PC-3 (cell line): ENCODE measurements around the gene NOP53. TPM values are rescaled to one million over a fixed set of nuclear protein-coding genes. Genes with fewer than 3 reads are reported as not detected.

ENCODE experiments used
- ATAC-seq: fragments of 200-7000 bp; cut with Tn5 transposase; 2 replicates; pipeline ENCODE4 v1.9.1; 2020; ENCODE audit warnings: mild to moderate bottlenecking, moderate library complexity
- BruUV-seq: library from RNA; stranded (reverse); fragments of 400-500 nt; replicated peaks from 2 replicates; lab custom pipeline; 2021; lab: Mats Ljungman, UMichigan
- CTCF ChIA-PET: fragments of 300-600 bp; sonication (Branson Sonifier 250); formaldehyde crosslinking; loops from one replicate; lab custom pipeline; 2022; ENCODE audit warnings: antibody characterized with exemption; lab: Charles Lee
- POLR2A ChIA-PET: fragments of 300-600 bp; sonication (Branson Sonifier 250); formaldehyde crosslinking; loops from one replicate; lab custom pipeline; 2022; ENCODE audit warnings: antibody characterized with exemption; ENCODE audit not compliant: unreplicated experiment; lab: Charles Lee
- DNase-seq: peaks from one replicate; pipeline ENCODE4 v3.0.0-alpha.2; 2015
- H2AFZ ChIP-seq: fragments of 300-600 bp; sonication (generic); 2 replicates; pipeline ENCODE4 v1.6.0; 2016; ENCODE audit warnings: antibody characterized with exemption, low read length
- H3F3A ChIP-seq: fragments of 300-600 bp; sonication (generic); one replicate; pipeline ENCODE4 v1.6.0; 2017; ENCODE audit warnings: antibody characterized with exemption, low read length, control low read depth, mild to moderate bottlenecking; ENCODE audit not compliant: unreplicated experiment
- H3K27ac ChIP-seq: fragments of 300-600 bp; sonication (generic); 2 replicates; pipeline ENCODE4 v1.5.1; 2016; ENCODE audit warnings: mild to moderate bottlenecking, low read length
- H3K27me3 ChIP-seq: fragments of 300-600 bp; sonication (generic); 2 replicates; pipeline ENCODE4 v1.6.1; 2016; ENCODE audit warnings: low read length, mixed read lengths
- H3K36me3 ChIP-seq: fragments of 300-600 bp; sonication (generic); 2 replicates; pipeline ENCODE4 v1.6.1; 2016; ENCODE audit warnings: low read depth, mixed run types, low read length, mixed read lengths
- H3K4me1 ChIP-seq: fragments of 300-600 bp; sonication (generic); 2 replicates; pipeline ENCODE4 v1.5.1; 2016; ENCODE audit warnings: low read length; ENCODE audit not compliant: insufficient read depth
- H3K4me2 ChIP-seq: fragments of 300-600 bp; sonication (generic); 2 replicates; pipeline ENCODE4 v1.6.0; 2016; ENCODE audit warnings: low read length
- H3K4me3 ChIP-seq: fragments of 300-600 bp; sonication (generic); 2 replicates; pipeline ENCODE4 v1.5.1; 2016; ENCODE audit warnings: mild to moderate bottlenecking, low read length, mixed read lengths
- H3K79me2 ChIP-seq: fragments of 300-600 bp; sonication (generic); 2 replicates; pipeline ENCODE4 v1.6.1; 2017; ENCODE audit warnings: low read length, mixed read lengths
- H3K9ac ChIP-seq: fragments of 300-600 bp; sonication (generic); 2 replicates; pipeline ENCODE4 v1.6.0; 2016; ENCODE audit warnings: mild to moderate bottlenecking, low read length
- H3K9me2 ChIP-seq: fragments of 300-600 bp; sonication (generic); replicated peaks from 2 replicates; pipeline ENCODE4 v1.6.1; 2016; ENCODE audit warnings: mixed run types, low read length, mixed read lengths
- H3K9me3 ChIP-seq: fragments of 300-600 bp; sonication (generic); 2 replicates; pipeline ENCODE4 v1.6.1; 2016; ENCODE audit warnings: low read length, mixed read lengths
- H4K20me1 ChIP-seq: fragments of 300-600 bp; sonication (generic); 2 replicates; pipeline ENCODE4 v1.6.1; 2016; ENCODE audit warnings: low read length, mixed read lengths
- EZH2 ChIP-seq: fragments of 300-600 bp; sonication (generic); IDR thresholded peaks from one replicate; pipeline ENCODE4 v1.6.1; 2017; ENCODE audit warnings: antibody characterized with exemption, mild to moderate bottlenecking, low read length; ENCODE audit not compliant: unreplicated experiment
- EZH2phosphoT487 ChIP-seq: fragments of 300-600 bp; sonication (generic); IDR thresholded peaks from 2 replicates; pipeline ENCODE4 v1.6.1; 2018; ENCODE audit warnings: mild to moderate bottlenecking, antibody characterized with exemption, low read length, borderline replicate concordance
- intact Hi-C: fragments of 100-400 bp; cut with micrococcal nuclease; formaldehyde crosslinking; loops from 2 replicates; pipeline ENCODE4 v1.9.0; 2023
- total RNA-seq: library from RNA; depleted of rRNA; stranded (reverse); fragments of >200 nt; gene quantifications from 2 replicates; pipeline ENCODE4 v1.2.3, GENCODE V29; 2014
- TF ChIP-seq, protein P1 (sequence below): fragments of 300-600 bp; sonication (generic); conservative IDR thresholded peaks from 2 replicates; pipeline ENCODE4 v1.5.1; 2017; ENCODE audit warnings: antibody characterized with exemption, low read depth, mild to moderate bottlenecking, low read length

Gene NOP53
- total RNA-seq, 1 experiment from 2014 or later = 61.5 TPM

DNA sequence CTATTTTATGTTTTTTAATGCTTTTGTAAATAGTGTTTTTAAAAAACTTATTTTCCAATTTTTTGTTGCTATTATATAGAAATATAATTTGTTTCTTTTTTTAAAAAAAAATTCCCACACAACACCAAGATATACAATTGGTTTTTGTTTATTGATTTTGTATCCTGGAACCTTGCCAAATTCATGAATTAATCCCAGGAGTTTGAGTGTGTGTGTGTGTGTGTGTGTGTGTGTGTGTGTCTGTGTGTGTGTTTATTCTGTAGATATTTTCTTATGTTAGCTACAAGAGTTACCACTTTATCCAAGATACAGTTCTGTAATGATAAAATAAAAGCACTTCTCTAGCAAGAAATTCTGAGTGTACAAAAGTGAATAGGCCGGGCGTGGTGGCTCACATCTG is 51.4 kb downstream of the NOP53 start:
- Histone ChIP-seq H3K27me3 (no peaks in the 10 kb centered on the region), H3K4me1 (no peaks in the 10 kb centered on the region), H3K9ac (no peak overlapping the region), H3K79me2 (no peaks in the 10 kb centered on the region), H3K4me2 (no peak overlapping the region), H2AFZ (no peak overlapping the region), H3K9me2 (no peaks in the 10 kb centered on the region), H3K9me3 (no peaks in the 10 kb centered on the region), H3K36me3 (no peaks in the 10 kb centered on the region), H3K27ac (no peak overlapping the region), H3K4me3 (no peak overlapping the region), H3F3A (no peaks in the 10 kb centered on the region), H4K20me1 (no peaks in the 10 kb centered on the region)
- ChIA-PET CTCF (no interaction called here), POLR2A (no interaction called here)
- BruUV-seq = no TSS peak
- no peak for ATAC-seq
- intact Hi-C loops = no loop called here
- no peak for DNase-seq
- TF ChIP-seq EZH2 (no peak), EZH2phosphoT487 (no peak)
- TF ChIP-seq, protein P1, sequence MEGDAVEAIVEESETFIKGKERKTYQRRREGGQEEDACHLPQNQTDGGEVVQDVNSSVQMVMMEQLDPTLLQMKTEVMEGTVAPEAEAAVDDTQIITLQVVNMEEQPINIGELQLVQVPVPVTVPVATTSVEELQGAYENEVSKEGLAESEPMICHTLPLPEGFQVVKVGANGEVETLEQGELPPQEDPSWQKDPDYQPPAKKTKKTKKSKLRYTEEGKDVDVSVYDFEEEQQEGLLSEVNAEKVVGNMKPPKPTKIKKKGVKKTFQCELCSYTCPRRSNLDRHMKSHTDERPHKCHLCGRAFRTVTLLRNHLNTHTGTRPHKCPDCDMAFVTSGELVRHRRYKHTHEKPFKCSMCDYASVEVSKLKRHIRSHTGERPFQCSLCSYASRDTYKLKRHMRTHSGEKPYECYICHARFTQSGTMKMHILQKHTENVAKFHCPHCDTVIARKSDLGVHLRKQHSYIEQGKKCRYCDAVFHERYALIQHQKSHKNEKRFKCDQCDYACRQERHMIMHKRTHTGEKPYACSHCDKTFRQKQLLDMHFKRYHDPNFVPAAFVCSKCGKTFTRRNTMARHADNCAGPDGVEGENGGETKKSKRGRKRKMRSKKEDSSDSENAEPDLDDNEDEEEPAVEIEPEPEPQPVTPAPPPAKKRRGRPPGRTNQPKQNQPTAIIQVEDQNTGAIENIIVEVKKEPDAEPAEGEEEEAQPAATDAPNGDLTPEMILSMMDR = no peak

DNA sequence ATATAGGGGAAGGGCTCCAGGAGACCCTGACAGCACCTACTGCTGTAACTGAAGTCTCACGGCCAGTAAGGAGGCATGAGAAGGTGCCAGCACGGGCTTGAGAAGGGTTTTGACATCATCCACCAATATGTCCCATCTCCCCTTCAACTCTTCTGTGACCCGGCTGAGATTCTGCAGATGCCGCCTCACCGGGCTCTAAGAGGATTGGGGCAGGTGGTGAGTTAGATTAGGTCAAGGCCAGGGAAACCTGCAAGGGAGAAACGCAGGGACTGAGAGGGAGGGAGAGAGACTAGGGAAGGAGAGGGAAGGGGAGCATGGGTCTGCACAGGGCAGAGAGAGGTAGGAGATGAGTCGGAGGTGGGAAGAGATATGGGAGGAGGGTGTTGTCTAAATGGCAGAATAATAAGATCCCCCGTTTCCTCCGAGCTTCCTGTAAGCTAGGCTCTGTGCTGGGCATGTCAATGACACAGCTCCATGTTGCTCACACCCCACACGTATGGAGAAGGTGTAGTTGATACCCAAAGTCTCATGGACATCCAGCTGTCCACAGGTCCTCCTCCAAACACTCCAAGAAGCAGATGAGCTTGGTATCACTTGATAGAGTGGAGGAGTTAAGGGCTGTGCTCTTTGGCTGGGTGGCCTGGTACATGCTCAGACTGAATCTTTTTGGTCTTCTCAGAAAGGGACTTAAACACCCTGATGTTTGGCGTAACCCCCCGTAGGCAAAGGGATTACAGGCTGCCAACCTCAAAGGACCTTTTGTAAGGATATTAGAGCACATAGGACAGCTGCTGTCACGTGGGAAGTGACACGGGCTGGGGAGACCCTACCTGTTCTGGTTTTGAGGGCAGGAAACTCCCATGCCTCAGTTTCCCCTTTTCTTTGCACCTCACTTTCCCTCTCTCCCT is 52.9 kb downstream of the NOP53 start:
- ChIA-PET CTCF (no interaction called here), POLR2A (no interaction called here)
- DNase-seq (no peak), ATAC-seq (no peak)
- Histone ChIP-seq H4K20me1 (no peaks in the 10 kb centered on the region), H3K79me2 (no peaks in the 10 kb centered on the region), H3K4me2 (no peak overlapping the region), H3F3A (no peaks in the 10 kb centered on the region), H3K36me3 (no peaks in the 10 kb centered on the region), H3K9me3 (no peaks in the 10 kb centered on the region), H2AFZ (no peak overlapping the region), H3K4me3 (no peak overlapping the region), H3K27me3 (no peaks in the 10 kb centered on the region), H3K27ac (no peak overlapping the region), H3K4me1 (no peaks in the 10 kb centered on the region), H3K9ac (no peak overlapping the region), H3K9me2 (no peaks in the 10 kb centered on the region)
- BruUV-seq = no TSS peak
- TF ChIP-seq, protein P1 = no peak
- TF ChIP-seq EZH2phosphoT487 (no peak), EZH2 (no peak)
- intact Hi-C loops = no loop called here

DNA sequence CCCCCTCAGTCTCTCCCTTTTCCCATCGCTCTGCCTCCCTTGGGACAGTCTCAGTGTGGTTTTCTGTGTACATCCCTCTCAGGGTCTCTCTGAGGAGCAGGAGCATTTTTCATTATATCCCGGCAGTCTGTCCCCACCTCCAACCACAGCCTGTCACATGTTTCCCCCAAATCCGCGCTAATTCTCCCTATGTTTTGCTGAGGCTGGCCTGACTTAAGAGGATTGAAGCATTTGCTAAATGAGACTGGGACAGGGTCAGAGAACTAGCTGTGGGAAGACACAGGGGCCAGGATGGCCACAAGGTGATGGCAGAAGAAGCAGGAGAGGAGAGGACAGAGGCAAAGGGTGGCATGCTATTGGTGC is 53.5 kb downstream of the NOP53 start:
- TF ChIP-seq EZH2phosphoT487 = no peak
- no peak for TF ChIP-seq EZH2
- POLR2A ChIA-PET = no interaction called here
- Histone ChIP-seq H2AFZ (no peak overlapping the region), H3K27ac (no peak overlapping the region), H3K4me3 (no peak overlapping the region), H3K9me3 (no peaks in the 10 kb centered on the region), H3F3A (no peaks in the 10 kb centered on the region), H3K9me2 (no peaks in the 10 kb centered on the region), H3K36me3 (no peaks in the 10 kb centered on the region), H3K27me3 (no peaks in the 10 kb centered on the region), H3K4me1 (no peaks in the 10 kb centered on the region), H3K4me2 (no peak overlapping the region), H4K20me1 (no peaks in the 10 kb centered on the region), H3K79me2 (no peaks in the 10 kb centered on the region), H3K9ac (no peak overlapping the region)
- CTCF ChIA-PET = no interaction called here
- no TSS peak for BruUV-seq
- no peak for DNase-seq
- ATAC-seq = no peak
- intact Hi-C loops = no loop called here
